GM03348 (cell line): ENCODE measurements around the gene WFDC10B.
"Not testable (repeated sequence)": the region's sequence is repeated elsewhere in the genome, so short reads cannot be mapped to it uniquely, and the experiment has no call there.

ENCODE experiments used
- DNase-seq: peaks from one replicate; pipeline ENCODE4 v3.0.0; 2012; ENCODE audit warnings: low spot score

WFDC10B gene

GRCh38 chr20:45647441-45648050 lies 57.3 kb downstream of the WFDC10B start:
- no peak for DNase-seq

DNA sequence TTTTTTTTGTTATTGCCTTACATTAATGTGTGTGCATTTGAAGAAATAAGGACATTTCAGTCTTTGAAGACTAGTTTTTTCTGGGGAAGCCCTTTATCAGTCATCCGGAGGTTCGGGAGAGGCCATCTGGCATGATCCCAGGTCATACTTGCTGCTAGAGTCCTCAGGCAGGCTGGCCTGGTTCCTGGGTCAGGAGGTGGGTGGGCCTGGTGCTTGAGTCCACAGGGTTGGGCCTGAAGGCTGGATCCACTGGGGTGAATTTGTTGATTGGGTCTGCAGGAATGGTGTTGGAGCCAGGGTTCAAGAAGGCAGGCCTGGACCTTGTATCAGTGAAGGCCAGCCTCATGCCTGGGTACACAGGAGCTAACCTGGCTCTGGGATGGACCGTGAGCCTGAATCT lies 57.9 kb downstream of the WFDC10B start:
- DNase-seq, result no peak

- DNase-seq, result not testable (repeated sequence)
These were observed 59.0 kb downstream of the WFDC10B start for GRCh38 chr20:45645869-45646268.

- not testable (repeated sequence) for DNase-seq
These were observed 63.7 kb downstream of the WFDC10B start for GRCh38 chr20:45641076-45641475.

- no peak for DNase-seq
These were observed 65.1 kb downstream of the WFDC10B start for GRCh38 chr20:45639687-45640086.

DNA sequence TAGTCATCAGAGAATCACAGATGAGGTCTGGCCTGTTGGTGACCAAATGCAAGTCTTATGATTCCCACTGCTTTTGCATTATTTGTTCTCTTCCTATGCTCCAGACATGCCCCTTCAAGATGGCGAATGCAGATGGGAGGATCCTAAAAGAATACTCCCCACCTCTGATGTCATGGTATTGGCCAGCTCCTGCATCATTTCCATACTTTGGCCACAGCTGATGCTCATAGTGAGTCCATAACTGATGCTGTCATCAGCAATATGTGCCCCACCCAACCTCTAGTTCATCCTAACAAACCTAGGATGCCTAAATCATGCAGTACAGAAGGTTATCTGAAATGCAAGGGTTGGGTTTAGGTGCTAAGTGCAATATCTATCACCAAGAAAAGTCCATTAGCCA lies 68.3 kb downstream of the WFDC10B start:
- DNase-seq, result no peak
